GM11168 (cell line): ENCODE data around the gene PIK3R1.

Experiments used
- in situ Hi-C: fragments of 300-500 bp; cut with MboI; formaldehyde crosslinking; loops from one replicate; pipeline ENCODE4 v1.12.0; 2022; ENCODE audit warnings: low sequenced_read_pairs; ENCODE audit not compliant: unreplicated experiment

Gene PIK3R1

GRCh38 chr5:68215208-68215897 is at the start of gene PIK3R1:
PIK3R1 (plus strand) TSS chr5:68215756; CDS start chr5:68226676, 10,920 bp downstream.
- in situ Hi-C loops, result no loop called here

- in situ Hi-C loops, result no loop called here
Observed at GRCh38 chr5:68167195-68167651, 48.3 kb upstream of the PIK3R1 start.

GRCh38 chr5:68169903-68170302 is 45.7 kb upstream of the PIK3R1 start:
- in situ Hi-C loops, result no loop called here

GRCh38 chr5:68170826-68171558 is 44.6 kb upstream of the PIK3R1 start:
- in situ Hi-C loops, result no loop called here

- in situ Hi-C loops, result no loop called here
Observed at GRCh38 chr5:68172314-68172713, 43.2 kb upstream of the PIK3R1 start.

GRCh38 chr5:68173007-68173406 is 42.5 kb upstream of the PIK3R1 start:
- in situ Hi-C loops, result no loop called here

GRCh38 chr5:68176253-68176652 is 39.3 kb upstream of the PIK3R1 start:
- in situ Hi-C loops, result no loop called here

- in situ Hi-C loops, result no loop called here
Observed at GRCh38 chr5:68176802-68177479, 38.6 kb upstream of the PIK3R1 start.

GRCh38 chr5:68177676-68178075 is 37.9 kb upstream of the PIK3R1 start:
- in situ Hi-C loops, result no loop called here

- in situ Hi-C loops, result no loop called here
Observed at GRCh38 chr5:68178579-68178978, 37.0 kb upstream of the PIK3R1 start.

- in situ Hi-C loops, result no loop called here
Observed at GRCh38 chr5:68180121-68181038, 35.2 kb upstream of the PIK3R1 start.

- in situ Hi-C loops, result no loop called here
Observed at GRCh38 chr5:68181039-68181599, 34.4 kb upstream of the PIK3R1 start.

- in situ Hi-C loops, result no loop called here
Observed at GRCh38 chr5:68182094-68182493, 33.5 kb upstream of the PIK3R1 start.

GRCh38 chr5:68182534-68182933 is 33.0 kb upstream of the PIK3R1 start:
- in situ Hi-C loops, result no loop called here

- in situ Hi-C loops, result no loop called here
Observed at GRCh38 chr5:68187268-68188055, 28.1 kb upstream of the PIK3R1 start.

GRCh38 chr5:68189171-68189570 is 26.4 kb upstream of the PIK3R1 start:
- in situ Hi-C loops, result no loop called here

- in situ Hi-C loops, result no loop called here
Observed at GRCh38 chr5:68189613-68190012, 25.9 kb upstream of the PIK3R1 start.

GRCh38 chr5:68190619-68191018 is 24.9 kb upstream of the PIK3R1 start:
- in situ Hi-C loops, result no loop called here
